Kidney (tissue), 14 donors: ENCODE data around the gene CCDC116. TPM values are rescaled to one million over a fixed set of nuclear protein-coding genes. Genes with fewer than 3 reads are reported as not detected.
A peak's percentile ranks its signal among the peaks of the same experiment; 100 is the strongest.

Source experiments
- DNase-seq, 5 donors: peaks; one replicate each; pipeline ENCODE4 v3.0.0-alpha.2; 2013 to 2020
- FAIRE-seq: peaks from 2 replicates; lab custom pipeline; 2012; peaks lifted over from hg19 to GRCh38; lab: Jason Lieb, UNC
- H3K27ac ChIP-seq, 2 donors: one replicate each; pipeline ENCODE4 v1.7.0; 2013; ENCODE audit warnings: low read depth in 2 of 2, low read length in 2 of 2, inconsistent platforms in 1 of 2
- H3K27me3 ChIP-seq: one replicate; pipeline ENCODE4 v1.7.1; 2013; ENCODE audit warnings: low read length, inconsistent platforms; ENCODE audit not compliant: control insufficient read depth, insufficient read depth
- H3K36me3 ChIP-seq, 3 donors: one replicate each; pipeline versions ENCODE4 v1.7.0 to v1.7.1; 2013; ENCODE audit warnings: low read length in 3 of 3, control low read depth in 1 of 3, inconsistent platforms in 1 of 3; ENCODE audit not compliant: insufficient read depth in 3 of 3, control insufficient read depth in 2 of 3
- H3K4me1 ChIP-seq, 3 donors: one replicate each; pipeline versions ENCODE4 v1.7.0 to v1.7.1; 2013; ENCODE audit warnings: low read length in 3 of 3, inconsistent platforms in 1 of 3, low read depth in 1 of 3; ENCODE audit not compliant: control insufficient read depth in 2 of 3, insufficient read depth in 2 of 3
- H3K4me3 ChIP-seq, 3 donors: one replicate each; pipeline versions ENCODE4 v1.7.0 to v1.8.1; 2013; ENCODE audit warnings: low read length in 3 of 3, control low read depth in 1 of 3, inconsistent platforms in 1 of 3
- H3K9ac ChIP-seq, 3 donors: one replicate each; pipeline versions ENCODE4 v1.7.0 to v1.7.1; 2013; ENCODE audit warnings: low read length in 3 of 3, control low read depth in 1 of 3, inconsistent platforms in 1 of 3
- H3K9me3 ChIP-seq, 3 donors: one replicate each; pipeline versions ENCODE4 v1.7.0 to v1.7.1; 2013; ENCODE audit warnings: low read length in 3 of 3, control low read depth in 1 of 3, inconsistent platforms in 1 of 3; ENCODE audit not compliant: control insufficient read depth in 2 of 3, insufficient read depth in 1 of 3
- intact Hi-C: fragments of 100-400 bp; cut with DNase I; formaldehyde crosslinking; loops from one replicate; pipeline ENCODE4 v1.11.1; 2022
- polyA plus RNA-seq: library from polyadenylated mRNA; stranded (reverse); fragments of 350-450 nt; fragmentation: Illumina TruSeq; extraction: RNeasy Lipid Tissue Mini Kit (QIAGEN cat#74804); gene quantifications from one replicate; pipeline ENCODE4 v1.2.3, GENCODE V29; 2014; ENCODE audit warnings: low read depth, low replicate concordance; ENCODE audit not compliant: insufficient read depth
- total RNA-seq: library from RNA; stranded (reverse); fragmentation: NEBNext Ultra II Directional; extraction: Animal tissue kit (Norgen Biotek cat#: 25700); gene quantifications from one replicate; pipeline ENCODE4 v1.2.1, GENCODE V29; 2021
- TF ChIP-seq, protein P1 (sequence below): IDR thresholded peaks from 3 replicates; pipeline ENCODE4 v1.5.1; 2012; ENCODE audit warnings: mild to moderate bottlenecking, moderate library complexity, borderline replicate concordance; ENCODE audit not compliant: insufficient read depth; ENCODE audit errors: extremely low read depth
- donor health status: control.
- donor health status: control.
- donor health status: control.
- donor health status: control.
- donor health status: control.
- donor health status: DM: yes; HTN: yes; CAD: no.
- donor health status: Normal renal cell carcinoma (clear cell type).

CCDC116 gene
- total and polyA plus RNA-seq, 2 donors from 2014 or later, result 0.22 TPM

DNA sequence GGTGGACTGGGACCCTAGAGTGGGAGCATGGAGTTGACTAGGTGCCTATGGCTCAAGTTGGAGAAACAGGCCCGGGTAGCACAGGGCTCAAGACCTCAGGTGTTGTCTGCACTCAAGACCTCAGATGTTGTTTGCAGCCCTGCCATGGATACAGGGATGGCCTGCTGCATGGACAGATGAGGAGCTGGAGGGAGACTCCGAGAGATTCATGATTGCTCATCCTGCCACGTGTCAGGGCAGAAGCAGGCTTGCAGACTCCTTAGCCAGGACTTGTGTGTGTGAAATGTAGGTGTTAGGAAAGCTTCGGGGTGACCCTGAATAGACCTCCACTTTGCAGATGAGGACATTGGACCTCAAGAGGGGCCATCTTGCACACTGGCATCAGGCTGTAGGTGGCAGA lies 921 bp downstream of the CCDC116 start:
- no peak for DNase-seq
- H3K9ac ChIP-seq, result no peak overlapping the region
- TF ChIP-seq, protein P1, sequence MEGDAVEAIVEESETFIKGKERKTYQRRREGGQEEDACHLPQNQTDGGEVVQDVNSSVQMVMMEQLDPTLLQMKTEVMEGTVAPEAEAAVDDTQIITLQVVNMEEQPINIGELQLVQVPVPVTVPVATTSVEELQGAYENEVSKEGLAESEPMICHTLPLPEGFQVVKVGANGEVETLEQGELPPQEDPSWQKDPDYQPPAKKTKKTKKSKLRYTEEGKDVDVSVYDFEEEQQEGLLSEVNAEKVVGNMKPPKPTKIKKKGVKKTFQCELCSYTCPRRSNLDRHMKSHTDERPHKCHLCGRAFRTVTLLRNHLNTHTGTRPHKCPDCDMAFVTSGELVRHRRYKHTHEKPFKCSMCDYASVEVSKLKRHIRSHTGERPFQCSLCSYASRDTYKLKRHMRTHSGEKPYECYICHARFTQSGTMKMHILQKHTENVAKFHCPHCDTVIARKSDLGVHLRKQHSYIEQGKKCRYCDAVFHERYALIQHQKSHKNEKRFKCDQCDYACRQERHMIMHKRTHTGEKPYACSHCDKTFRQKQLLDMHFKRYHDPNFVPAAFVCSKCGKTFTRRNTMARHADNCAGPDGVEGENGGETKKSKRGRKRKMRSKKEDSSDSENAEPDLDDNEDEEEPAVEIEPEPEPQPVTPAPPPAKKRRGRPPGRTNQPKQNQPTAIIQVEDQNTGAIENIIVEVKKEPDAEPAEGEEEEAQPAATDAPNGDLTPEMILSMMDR, result no peak
- H3K4me1 ChIP-seq, result peaks cover 0 to 5% (median 0%) of the 10 kb centered on the region in 3 donors
- no peaks in the 10 kb centered on the region for H3K9me3 ChIP-seq
- H3K36me3 ChIP-seq, result no peaks in the 10 kb centered on the region
- no peak overlapping the region for H3K4me3 ChIP-seq
- no peaks in the 10 kb centered on the region for H3K27me3 ChIP-seq
- no peak for FAIRE-seq
- H3K27ac ChIP-seq, result no peak overlapping the region
- intact Hi-C loops, result no loop called here

DNA sequence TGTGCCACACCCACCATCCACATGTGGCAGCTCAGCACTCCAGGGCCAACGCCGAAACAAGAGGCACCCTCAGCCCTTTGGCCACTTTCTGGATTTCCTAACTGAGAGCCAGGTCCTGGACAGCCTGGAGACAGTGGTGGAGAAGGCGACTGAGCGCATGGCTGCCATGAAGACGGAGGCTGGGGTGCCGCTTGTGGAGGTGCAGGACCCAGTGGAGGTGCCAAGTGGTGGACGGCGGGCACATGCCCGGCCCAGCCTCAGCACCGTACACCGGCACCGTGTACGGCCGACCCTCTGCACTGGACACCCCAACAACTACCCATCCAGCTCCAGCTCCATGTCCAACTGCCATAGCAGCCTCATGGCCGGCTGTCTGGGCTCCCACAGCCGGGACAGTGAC lies 1.5 kb downstream of the CCDC116 start:
- no peak for FAIRE-seq
- no peaks in the 10 kb centered on the region for H3K27me3 ChIP-seq
- H3K9me3 ChIP-seq, result no peaks in the 10 kb centered on the region
- TF ChIP-seq, protein P1, result no peak
- H3K4me1 ChIP-seq, result peaks cover 0 to 2% (median 0%) of the 10 kb centered on the region in 3 donors
- H3K9ac ChIP-seq, result no peak overlapping the region
- no peak overlapping the region for H3K4me3 ChIP-seq
- H3K36me3 ChIP-seq, result no peaks in the 10 kb centered on the region
- intact Hi-C loops, result no loop called here
- DNase-seq, result peak in 1 of 5 donors; percentile 66
- H3K27ac ChIP-seq, result no peak overlapping the region

DNA sequence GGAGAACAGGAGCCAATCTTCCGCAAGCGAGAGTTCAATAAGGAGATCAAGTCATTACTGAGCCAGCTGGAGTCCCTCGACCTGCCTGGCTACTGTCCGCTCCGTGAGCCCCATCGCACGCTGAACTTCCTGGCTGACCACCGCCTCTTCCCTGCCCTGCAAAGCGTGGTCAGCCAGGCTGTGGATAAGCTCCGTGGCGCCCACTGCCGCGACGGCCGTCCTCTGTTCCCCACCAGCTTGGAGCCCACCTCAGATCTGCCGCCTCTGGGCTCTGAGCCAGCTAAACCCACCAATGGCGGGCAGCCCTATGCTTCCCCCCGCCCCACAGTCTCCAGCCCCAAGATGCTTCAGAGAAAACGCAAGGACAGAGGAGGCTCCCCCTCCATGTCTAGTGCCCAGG lies 2.3 kb downstream of the CCDC116 start:
- DNase-seq (peak in 1 of 5 donors; percentile 46), FAIRE-seq (no peak)
- Histone ChIP-seq H3K9ac (no peak overlapping the region), H3K36me3 (no peaks in the 10 kb centered on the region), H3K4me3 (no peak overlapping the region), H3K4me1 (no peaks in the 10 kb centered on the region), H3K27ac (no peak overlapping the region), H3K9me3 (no peaks in the 10 kb centered on the region), H3K27me3 (no peaks in the 10 kb centered on the region)
- TF ChIP-seq, protein P1, result no peak
- intact Hi-C loops, result no loop called here
